ENCODE data around the gene PRAC1.

PRAC1 gene

GRCh38 chr17:48701864-48702532, 20.3 kb downstream of the PRAC1 start:
- no peak for TF ChIP-seq CTCF (IDR thresholded peaks at IDR 0.05; ENCODE audit: extremely low read depth, insufficient read depth, missing control alignments)
- no peak for DNase-seq (ENCODE audit: low spot score)
- in situ Hi-C loops (cut with MboI; ENCODE audit: low pct_unique_long_range_greater_than_20kb, low sequenced_read_pairs, unreplicated experiment): no loop called here

GRCh38 chr17:48693178-48693577, 29.1 kb downstream of the PRAC1 start:
- DNase-seq (ENCODE audit: low spot score): no peak
- in situ Hi-C loops (cut with MboI; ENCODE audit: low pct_unique_long_range_greater_than_20kb, low sequenced_read_pairs, unreplicated experiment): loop anchor here (25.0 kb wide), 1 partner anchor 194 kb away; the partner anchor contains the start of gene ATP5MC1
- TF ChIP-seq CTCF (IDR thresholded peaks at IDR 0.05; ENCODE audit: extremely low read depth, insufficient read depth, missing control alignments): no peak

GRCh38 chr17:48692049-48692448, 30.3 kb downstream of the PRAC1 start:
- TF ChIP-seq CTCF (IDR thresholded peaks at IDR 0.05; ENCODE audit: extremely low read depth, insufficient read depth, missing control alignments): no peak
- no peak for DNase-seq (ENCODE audit: low spot score)
- in situ Hi-C loops (cut with MboI; ENCODE audit: low pct_unique_long_range_greater_than_20kb, low sequenced_read_pairs, unreplicated experiment): loop anchor here (25.0 kb wide), 1 partner anchor 195 kb away; the partner anchor contains the start of gene ATP5MC1

GRCh38 chr17:48690655-48691054, 31.7 kb downstream of the PRAC1 start:
- in situ Hi-C loops (cut with MboI; ENCODE audit: low pct_unique_long_range_greater_than_20kb, low sequenced_read_pairs, unreplicated experiment): loop anchor here (25.0 kb wide), 1 partner anchor 197 kb away; the partner anchor contains the start of gene ATP5MC1
- DNase-seq (ENCODE audit: low spot score): no peak
- TF ChIP-seq CTCF (IDR thresholded peaks at IDR 0.05; ENCODE audit: extremely low read depth, insufficient read depth, missing control alignments): no peak

GRCh38 chr17:48681609-48682008, 40.7 kb downstream of the PRAC1 start:
- TF ChIP-seq CTCF (IDR thresholded peaks at IDR 0.05; ENCODE audit: extremely low read depth, insufficient read depth, missing control alignments): no peak
- no peak for DNase-seq (ENCODE audit: low spot score)
- in situ Hi-C loops (cut with MboI; ENCODE audit: low pct_unique_long_range_greater_than_20kb, low sequenced_read_pairs, unreplicated experiment): loop anchor here (25.0 kb wide), 1 partner anchor 206 kb away; the partner anchor contains the start of gene ATP5MC1

- TF ChIP-seq CTCF (IDR thresholded peaks at IDR 0.05; ENCODE audit: extremely low read depth, insufficient read depth, missing control alignments): no peak
- in situ Hi-C loops (cut with MboI; ENCODE audit: low pct_unique_long_range_greater_than_20kb, low sequenced_read_pairs, unreplicated experiment): loop anchor here (25.0 kb wide), 1 partner anchor 208 kb away; the partner anchor contains the start of gene ATP5MC1
- DNase-seq (ENCODE audit: low spot score): no peak
These were observed 42.8 kb downstream of the PRAC1 start for GRCh38 chr17:48679385-48680096.

Measured in GM13977 (cell line).